Dendritic cell treated with granulocyte-macrophage colony-stimulating factor and Interleukin-4, amounts not matched to agents 40 ng/mL and 50 ng/mL, for 4 days (primary cell): ENCODE data around the gene AKAP13.
"Not testable (repeated sequence)": the region's sequence is repeated elsewhere in the genome, so short reads cannot be mapped to it uniquely, and the experiment has no call there.

Experiments
- H3K27ac Mint-ChIP-seq: one replicate; pipeline ENCODE4 v1.8.0; 2022; ENCODE audit warnings: mild to moderate bottlenecking, mixed read lengths
- H3K27me3 Mint-ChIP-seq: one replicate; pipeline ENCODE4 v1.8.0; 2022; ENCODE audit warnings: mild to moderate bottlenecking, mixed read lengths
- H3K36me3 Mint-ChIP-seq: one replicate; pipeline ENCODE4 v1.8.0; 2022; ENCODE audit warnings: low read depth, mixed read lengths
- H3K4me1 Mint-ChIP-seq: one replicate; pipeline ENCODE4 v1.8.0; 2022; ENCODE audit warnings: low read depth, mixed read lengths
- H3K4me3 Mint-ChIP-seq: one replicate; pipeline ENCODE4 v1.8.0; 2022; ENCODE audit warnings: mild to moderate bottlenecking, moderate library complexity, mixed read lengths
- H3K9me3 Mint-ChIP-seq: one replicate; pipeline ENCODE4 v1.8.0; 2022; ENCODE audit warnings: mixed read lengths
- intact Hi-C: fragments of 100-400 bp; cut with micrococcal nuclease; formaldehyde crosslinking; loops from one replicate; pipeline ENCODE4 v1.15.0; 2022

Gene AKAP13

GRCh38 chr15:85415783-85416182, 35.4 kb downstream of the AKAP13 start:
- H3K9me3 Mint-ChIP-seq: no peaks in the 10 kb centered on the region
- H3K27me3 Mint-ChIP-seq: no peaks in the 10 kb centered on the region
- H3K4me1 Mint-ChIP-seq: peaks cover 20% of the 10 kb centered on the region
- intact Hi-C loops: no loop called here
- H3K36me3 Mint-ChIP-seq: peaks cover 5% of the 10 kb centered on the region
- H3K27ac Mint-ChIP-seq: no peak overlapping the region
- no peak overlapping the region for H3K4me3 Mint-ChIP-seq

DNA sequence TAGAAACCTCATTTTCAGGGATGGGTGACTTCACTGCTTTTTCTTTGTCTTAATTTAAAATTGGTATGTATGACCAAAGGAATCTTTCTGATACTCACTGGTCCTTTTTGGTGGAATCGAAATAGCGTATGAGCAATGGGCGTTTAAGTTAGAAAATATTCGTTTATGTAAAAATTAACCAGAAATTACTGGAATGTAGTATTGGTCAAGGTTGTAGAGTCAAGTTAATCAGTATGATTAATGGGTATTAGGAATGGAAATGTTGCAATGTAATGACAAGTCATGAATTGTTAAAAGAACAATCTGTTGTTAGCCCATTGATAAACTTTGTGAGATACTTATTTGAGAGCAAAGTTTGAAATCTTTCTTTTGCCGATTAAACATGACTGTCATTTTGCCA, 36.9 kb downstream of the AKAP13 start:
- peaks cover 30% of the 10 kb centered on the region for H3K4me1 Mint-ChIP-seq
- no peak overlapping the region for H3K27ac Mint-ChIP-seq
- H3K27me3 Mint-ChIP-seq: no peaks in the 10 kb centered on the region
- H3K36me3 Mint-ChIP-seq: peaks cover 5% of the 10 kb centered on the region
- intact Hi-C loops: no loop called here
- no peak overlapping the region for H3K4me3 Mint-ChIP-seq
- no peaks in the 10 kb centered on the region for H3K9me3 Mint-ChIP-seq

DNA sequence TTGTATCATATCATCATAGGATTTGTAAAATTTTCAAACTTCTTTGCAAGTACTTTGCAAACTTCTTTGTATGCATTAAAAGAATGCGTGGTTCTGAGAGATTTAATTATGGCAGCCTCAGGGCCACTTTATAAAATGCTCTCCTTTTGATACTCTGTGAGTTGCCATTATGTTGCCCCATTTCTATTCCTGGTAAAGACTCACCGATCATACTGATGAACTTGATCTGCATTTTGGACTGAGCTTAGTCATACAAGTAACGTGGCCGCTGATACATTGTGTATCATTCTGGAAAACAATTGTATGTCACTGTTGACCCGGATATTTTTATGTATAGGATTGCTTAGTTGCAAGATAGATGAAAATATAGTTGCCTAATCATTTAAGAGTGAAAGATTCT, 38.8 kb downstream of the AKAP13 start:
- no peak overlapping the region for H3K4me3 Mint-ChIP-seq
- intact Hi-C loops: no loop called here
- H3K36me3 Mint-ChIP-seq: peaks cover 5% of the 10 kb centered on the region
- no peak overlapping the region for H3K27ac Mint-ChIP-seq
- H3K27me3 Mint-ChIP-seq: no peaks in the 10 kb centered on the region
- peaks cover 20% of the 10 kb centered on the region for H3K4me1 Mint-ChIP-seq
- no peaks in the 10 kb centered on the region for H3K9me3 Mint-ChIP-seq

DNA sequence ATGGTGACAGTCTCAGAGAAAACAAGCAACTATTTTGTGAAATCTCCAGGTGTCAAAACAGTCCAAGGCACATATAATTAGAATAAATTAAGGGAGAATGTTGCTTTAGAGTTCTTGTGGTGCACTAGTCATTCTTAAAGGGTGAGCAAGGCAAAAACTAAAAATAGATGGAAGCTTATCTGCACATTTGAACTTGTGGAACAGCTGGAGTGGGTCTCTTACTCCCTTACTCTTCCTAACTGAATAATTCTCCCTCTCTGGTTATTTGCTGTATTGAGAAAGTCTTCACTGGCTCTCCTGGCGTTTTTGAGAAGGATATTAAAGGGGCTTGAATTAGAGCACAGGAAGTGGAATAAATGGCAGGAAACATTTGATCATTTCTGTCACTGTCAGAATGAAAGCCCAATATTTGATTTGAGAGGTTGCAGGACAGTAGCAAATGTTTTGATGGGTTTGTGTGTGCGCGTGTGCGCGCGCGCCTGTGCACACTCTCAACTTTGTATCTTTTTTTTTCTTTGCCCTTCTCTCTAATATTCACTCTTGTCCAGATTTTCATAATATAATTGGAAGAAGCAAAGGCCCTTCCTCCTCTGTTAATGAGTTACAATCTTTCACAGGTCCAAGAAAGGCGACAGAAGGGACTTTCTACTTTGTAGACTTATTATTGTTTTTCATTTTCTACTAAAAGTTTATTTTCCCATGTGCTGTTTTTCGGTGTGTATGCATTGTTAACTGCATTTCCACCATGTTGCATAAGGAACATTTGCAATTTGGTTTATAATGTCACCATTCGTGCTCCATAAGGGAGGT, 40.9 kb downstream of the AKAP13 start:
- H3K4me3 Mint-ChIP-seq: no peak overlapping the region
- H3K27ac Mint-ChIP-seq: no peak overlapping the region
- H3K9me3 Mint-ChIP-seq: no peaks in the 10 kb centered on the region
- peaks cover 11% of the 10 kb centered on the region for H3K4me1 Mint-ChIP-seq
- intact Hi-C loops: no loop called here
- H3K36me3 Mint-ChIP-seq: no peaks in the 10 kb centered on the region
- no peaks in the 10 kb centered on the region for H3K27me3 Mint-ChIP-seq

DNA sequence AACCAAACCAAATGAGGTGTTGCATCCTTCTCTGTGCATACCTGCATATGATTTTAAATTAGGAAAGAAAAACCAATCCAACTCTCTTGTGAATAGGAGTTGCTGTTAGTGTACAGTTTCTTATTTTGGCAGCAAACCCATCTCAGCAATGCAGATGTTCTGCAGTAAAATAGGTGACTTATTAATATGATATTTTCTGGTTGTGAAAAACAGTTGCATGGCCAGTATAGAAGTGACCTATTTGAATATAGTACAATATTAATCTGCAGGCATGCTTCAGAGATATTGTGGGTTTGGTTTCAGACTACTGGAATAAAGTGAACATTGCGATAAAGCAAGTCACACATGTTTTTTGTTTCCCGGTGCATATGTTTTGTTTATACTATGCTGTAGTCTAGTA, 42.2 kb downstream of the AKAP13 start:
- H3K27ac Mint-ChIP-seq: no peak overlapping the region
- no peaks in the 10 kb centered on the region for H3K36me3 Mint-ChIP-seq

GRCh38 chr15:85423256-85423655, 42.9 kb downstream of the AKAP13 start:
- Mint-ChIP-seq H3K27me3 (no peaks in the 10 kb centered on the region), H3K27ac (no peak overlapping the region), H3K9me3 (no peaks in the 10 kb centered on the region), H3K4me3 (no peak overlapping the region), H3K36me3 (no peaks in the 10 kb centered on the region), H3K4me1 (peaks cover 11% of the 10 kb centered on the region)
- intact Hi-C loops: no loop called here

More for the DNA sequence above, 42.2 kb downstream of the AKAP13 start:
- Mint-ChIP-seq H3K27me3 (no peaks in the 10 kb centered on the region), H3K4me1 (peaks cover 11% of the 10 kb centered on the region), H3K4me3 (no peak overlapping the region), H3K9me3 (no peaks in the 10 kb centered on the region)
- intact Hi-C loops: no loop called here

DNA sequence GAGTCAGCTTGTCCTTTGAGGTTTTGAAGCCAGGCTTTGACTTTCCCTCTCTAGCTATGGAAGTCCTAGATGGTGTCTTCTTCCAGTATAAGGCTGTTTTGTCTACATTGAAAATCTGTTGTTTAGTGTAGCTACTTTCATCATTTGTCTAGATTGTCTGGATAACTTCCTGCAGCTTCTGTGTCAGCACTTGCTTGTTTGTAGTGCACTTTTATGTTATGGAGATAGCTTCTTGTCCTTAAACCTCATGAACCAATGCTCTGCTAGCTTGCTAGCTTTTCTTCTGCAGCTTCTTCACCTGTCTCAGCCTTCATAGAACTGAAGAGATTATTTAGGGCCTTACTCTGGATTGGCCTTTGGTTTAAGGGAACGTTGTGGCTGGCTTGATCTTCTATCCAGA, 43.8 kb downstream of the AKAP13 start:
- Mint-ChIP-seq H3K36me3 (no peaks in the 10 kb centered on the region), H3K4me1 (peaks cover 11% of the 10 kb centered on the region), H3K27ac (no peak overlapping the region), H3K4me3 (no peak overlapping the region), H3K27me3 (no peaks in the 10 kb centered on the region), H3K9me3 (no peaks in the 10 kb centered on the region)
- intact Hi-C loops: no loop called here

DNA sequence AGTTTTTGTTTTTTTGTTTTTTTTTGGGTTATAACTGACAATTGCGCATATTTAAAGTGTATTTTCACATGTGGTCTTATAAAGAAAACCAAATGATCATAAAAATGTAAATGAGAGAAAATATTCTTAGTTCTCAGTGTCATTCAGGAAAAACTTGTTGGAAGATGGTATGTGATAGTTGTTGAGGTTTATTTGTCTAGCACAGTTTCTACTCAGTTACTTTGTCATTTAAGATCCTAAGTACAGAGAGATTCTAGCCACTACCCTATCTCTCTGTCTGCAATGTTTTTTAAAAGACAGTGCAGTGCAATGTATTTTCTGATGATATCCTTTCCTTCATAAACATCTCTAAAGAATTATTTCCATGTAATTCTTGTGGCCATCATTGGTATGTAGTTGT, 46.1 kb downstream of the AKAP13 start:
- intact Hi-C loops: no loop called here
- H3K9me3 Mint-ChIP-seq: no peaks in the 10 kb centered on the region
- no peak overlapping the region for H3K4me3 Mint-ChIP-seq
- H3K4me1 Mint-ChIP-seq: peaks cover 6% of the 10 kb centered on the region
- H3K27ac Mint-ChIP-seq: no peak overlapping the region
- no peaks in the 10 kb centered on the region for H3K27me3 Mint-ChIP-seq
- no peaks in the 10 kb centered on the region for H3K36me3 Mint-ChIP-seq

DNA sequence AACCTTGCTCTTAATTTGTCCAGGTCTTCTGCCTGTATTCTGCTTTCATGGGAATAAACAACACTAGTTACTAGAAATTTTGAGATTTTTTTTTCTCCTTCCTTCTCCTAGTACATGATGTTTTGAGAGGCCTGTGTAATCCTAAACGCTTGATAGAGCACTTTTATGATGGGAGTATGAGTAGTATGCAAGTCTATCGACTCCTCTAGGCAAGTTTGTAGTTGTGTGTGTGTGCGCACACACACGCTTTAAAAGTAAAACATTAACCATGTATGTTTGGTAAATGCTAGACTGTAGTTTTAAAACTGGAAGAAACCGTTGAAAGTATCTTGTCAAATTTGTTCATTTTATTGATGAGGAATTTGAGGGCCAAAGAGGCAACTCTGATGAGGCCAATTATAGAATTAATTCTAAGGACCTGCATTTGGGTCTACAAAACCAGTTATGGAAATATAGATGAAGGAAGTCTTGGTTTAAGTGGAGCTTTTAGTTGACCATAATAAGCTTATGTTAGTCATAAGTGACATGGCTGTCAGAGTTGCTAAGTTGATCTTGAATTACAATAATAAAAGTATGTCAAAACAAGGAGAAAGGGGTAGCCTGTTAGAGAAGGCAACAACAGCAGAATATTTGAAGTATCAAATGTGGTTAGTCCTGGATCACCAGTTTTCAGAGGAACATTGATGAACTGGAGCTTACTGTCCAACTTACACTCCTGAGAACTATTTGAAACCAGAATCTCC, 47.1 kb downstream of the AKAP13 start:
- Mint-ChIP-seq H3K27ac (no peak overlapping the region), H3K4me3 (no peak overlapping the region), H3K27me3 (no peaks in the 10 kb centered on the region), H3K36me3 (no peaks in the 10 kb centered on the region), H3K4me1 (no peaks in the 10 kb centered on the region), H3K9me3 (no peaks in the 10 kb centered on the region)
- intact Hi-C loops: no loop called here

GRCh38 chr15:85429522-85429921, 49.1 kb downstream of the AKAP13 start:
- intact Hi-C loops: no loop called here
- Mint-ChIP-seq H3K4me3 (no peak overlapping the region), H3K4me1 (no peaks in the 10 kb centered on the region), H3K36me3 (no peaks in the 10 kb centered on the region), H3K27ac (no peak overlapping the region), H3K9me3 (no peaks in the 10 kb centered on the region), H3K27me3 (no peaks in the 10 kb centered on the region)

GRCh38 chr15:85430406-85431204, 50.2 kb downstream of the AKAP13 start:
- Mint-ChIP-seq H3K27ac (no peak overlapping the region), H3K36me3 (no peaks in the 10 kb centered on the region), H3K9me3 (no peaks in the 10 kb centered on the region), H3K4me1 (no peaks in the 10 kb centered on the region), H3K4me3 (no peak overlapping the region), H3K27me3 (no peaks in the 10 kb centered on the region)
- intact Hi-C loops: no loop called here

GRCh38 chr15:85439996-85440395, 59.6 kb downstream of the AKAP13 start:
- intact Hi-C loops: no loop called here

DNA sequence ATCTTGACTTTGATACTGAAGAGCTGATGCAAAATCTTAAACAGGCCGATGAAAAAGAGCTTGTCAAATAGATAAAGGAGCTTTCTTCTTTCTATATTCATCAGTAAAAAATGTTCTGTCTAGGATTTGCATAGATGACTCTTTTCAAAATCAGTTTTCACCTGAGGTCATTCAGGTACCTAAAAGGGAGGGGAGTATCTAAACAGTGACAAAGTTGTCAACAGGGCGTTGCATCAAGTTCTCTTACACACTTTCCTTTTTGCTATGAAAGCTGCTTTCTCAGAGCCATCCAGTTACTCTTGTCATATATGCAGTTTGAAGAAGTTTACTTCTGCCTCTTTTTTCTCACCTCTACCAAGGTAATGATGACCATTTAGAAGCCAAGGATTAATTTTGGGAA, 60.0 kb downstream of the AKAP13 start:
- peaks cover 13% of the 10 kb centered on the region for H3K4me1 Mint-ChIP-seq
- intact Hi-C loops: no loop called here

More at GRCh38 chr15:85439996-85440395, 59.6 kb downstream of the AKAP13 start:
- H3K4me3 Mint-ChIP-seq: no peak overlapping the region
- peaks cover 13% of the 10 kb centered on the region for H3K4me1 Mint-ChIP-seq
- no peaks in the 10 kb centered on the region for H3K9me3 Mint-ChIP-seq
- no peak overlapping the region for H3K27ac Mint-ChIP-seq
- no peaks in the 10 kb centered on the region for H3K27me3 Mint-ChIP-seq
- H3K36me3 Mint-ChIP-seq: no peaks in the 10 kb centered on the region

DNA sequence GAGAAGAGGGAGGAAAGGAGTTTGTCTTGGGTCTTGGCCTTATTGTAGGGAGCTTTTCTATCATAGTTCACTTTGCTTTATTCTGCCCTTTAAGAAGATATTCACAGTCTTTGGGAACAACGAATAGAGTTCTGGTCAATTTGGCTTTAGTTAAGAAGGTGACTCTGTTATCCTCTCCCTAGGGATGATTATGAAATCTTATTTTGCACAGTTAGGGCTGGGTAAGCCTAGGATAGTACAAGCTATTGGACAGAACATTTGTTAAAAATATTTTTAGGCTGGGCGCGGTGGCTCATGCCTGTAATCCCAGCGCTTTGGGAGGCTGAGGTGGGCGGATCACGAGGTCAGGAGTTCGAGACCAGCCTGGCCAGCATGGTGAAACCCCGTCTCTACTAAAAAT, 61.5 kb downstream of the AKAP13 start:
- H3K36me3 Mint-ChIP-seq, H3K9me3 Mint-ChIP-seq, H3K27me3 Mint-ChIP-seq, H3K4me3 Mint-ChIP-seq, intact Hi-C loops, H3K27ac Mint-ChIP-seq: not testable (repeated sequence)
- H3K4me1 Mint-ChIP-seq: peaks cover 13% of the 10 kb centered on the region

More for the DNA sequence above, 60.0 kb downstream of the AKAP13 start:
- Mint-ChIP-seq H3K27ac (no peak overlapping the region), H3K27me3 (no peaks in the 10 kb centered on the region), H3K9me3 (no peaks in the 10 kb centered on the region), H3K4me3 (no peak overlapping the region), H3K36me3 (no peaks in the 10 kb centered on the region)
